ENCODE measurements around the gene USH2A.

Gene USH2A

DNA sequence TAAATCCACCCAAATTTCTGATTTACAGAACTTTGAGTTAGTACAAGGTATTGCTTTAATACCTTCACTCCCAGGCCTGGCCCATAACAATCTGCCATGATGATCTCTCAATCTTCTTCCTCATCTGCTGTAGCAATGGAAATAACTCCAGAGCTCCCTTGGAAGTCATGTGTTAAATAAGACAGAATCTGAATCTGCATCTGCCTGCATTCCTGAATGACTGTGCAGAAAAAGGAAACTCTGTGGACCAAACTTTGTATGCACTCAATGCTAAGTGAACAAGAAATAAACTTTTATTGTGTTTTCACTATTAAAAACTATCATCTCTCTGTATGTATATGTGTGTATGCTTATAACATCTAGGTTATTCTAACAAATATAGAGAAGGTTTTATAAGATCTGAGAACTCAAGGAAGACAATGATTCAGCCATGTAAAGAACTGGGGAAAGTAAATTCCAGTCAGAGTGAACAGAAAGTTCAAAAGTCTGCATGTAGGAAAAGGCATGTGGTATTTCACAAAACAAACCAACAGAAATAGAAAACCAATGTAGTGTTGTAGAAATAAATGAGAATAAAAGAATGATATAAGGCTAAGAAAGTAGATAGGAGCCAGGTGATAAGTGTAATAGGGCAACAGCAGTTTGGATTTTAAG is 390.2 kb downstream of the USH2A start:
- Histone ChIP-seq H4K20me1 (ENCODE audit: insufficient read depth, low read length) (no peaks in the 10 kb centered on the region), H2AFZ (ENCODE audit: low read depth, low read length) (no peak overlapping the region), H3K27me3 (ENCODE audit: insufficient read depth, low read length, poor library complexity) (no peaks in the 10 kb centered on the region), H3K9ac (ENCODE audit: low read depth, low read length) (no peak overlapping the region), H3K4me1 (ENCODE audit: insufficient read depth, low read length) (no peaks in the 10 kb centered on the region), H3K27ac (ENCODE audit: low read length) (no peak overlapping the region), H3K79me2 (ENCODE audit: insufficient read depth, low read length) (no peaks in the 10 kb centered on the region), H3K36me3 (ENCODE audit: insufficient read depth, low read length) (no peaks in the 10 kb centered on the region), H3K9me3 (ENCODE audit: insufficient read depth, low read length, severe bottlenecking) (no peaks in the 10 kb centered on the region), H3K4me2 (ENCODE audit: insufficient read depth, low read length) (no peak overlapping the region), H3K4me3 (ENCODE audit: low read depth in 1 of 2, low read length in 2 of 2) (no peak overlapping the region)
- DNase-seq (no peak), ATAC-seq (ENCODE audit: insufficient read depth, low read depth) (no peak)
- TF ChIP-seq, protein P1, sequence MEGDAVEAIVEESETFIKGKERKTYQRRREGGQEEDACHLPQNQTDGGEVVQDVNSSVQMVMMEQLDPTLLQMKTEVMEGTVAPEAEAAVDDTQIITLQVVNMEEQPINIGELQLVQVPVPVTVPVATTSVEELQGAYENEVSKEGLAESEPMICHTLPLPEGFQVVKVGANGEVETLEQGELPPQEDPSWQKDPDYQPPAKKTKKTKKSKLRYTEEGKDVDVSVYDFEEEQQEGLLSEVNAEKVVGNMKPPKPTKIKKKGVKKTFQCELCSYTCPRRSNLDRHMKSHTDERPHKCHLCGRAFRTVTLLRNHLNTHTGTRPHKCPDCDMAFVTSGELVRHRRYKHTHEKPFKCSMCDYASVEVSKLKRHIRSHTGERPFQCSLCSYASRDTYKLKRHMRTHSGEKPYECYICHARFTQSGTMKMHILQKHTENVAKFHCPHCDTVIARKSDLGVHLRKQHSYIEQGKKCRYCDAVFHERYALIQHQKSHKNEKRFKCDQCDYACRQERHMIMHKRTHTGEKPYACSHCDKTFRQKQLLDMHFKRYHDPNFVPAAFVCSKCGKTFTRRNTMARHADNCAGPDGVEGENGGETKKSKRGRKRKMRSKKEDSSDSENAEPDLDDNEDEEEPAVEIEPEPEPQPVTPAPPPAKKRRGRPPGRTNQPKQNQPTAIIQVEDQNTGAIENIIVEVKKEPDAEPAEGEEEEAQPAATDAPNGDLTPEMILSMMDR (IDR thresholded peaks at IDR 0.05; ENCODE audit: borderline replicate concordance, extremely low read depth, low read length, poor library complexity, severe bottlenecking), result no peak
- no peak for TF ChIP-seq EZH2 (IDR thresholded peaks at IDR 0.05; ENCODE audit: borderline replicate concordance, low read depth, low read length, severe bottlenecking)

DNA sequence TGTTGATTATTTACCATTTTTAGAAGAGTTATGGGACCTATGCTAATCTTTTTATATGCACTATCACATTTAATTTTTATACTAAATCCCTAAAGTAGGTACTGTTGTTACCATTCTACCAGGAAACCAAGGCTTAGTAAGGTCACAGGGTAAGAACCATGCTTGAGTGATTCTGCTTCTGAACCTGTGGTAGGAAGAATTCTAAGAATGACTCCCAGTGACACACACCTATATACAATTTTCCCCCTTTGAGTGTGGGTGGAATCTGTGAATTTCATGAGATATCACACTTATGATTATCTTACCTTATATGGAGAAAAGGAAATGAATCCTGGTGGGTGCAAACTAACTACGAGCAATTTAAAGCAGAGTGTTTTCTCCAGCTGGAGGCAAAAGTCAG is 391.0 kb downstream of the USH2A start:
- Histone ChIP-seq H4K20me1 (ENCODE audit: insufficient read depth, low read length) (no peaks in the 10 kb centered on the region), H3K9me3 (ENCODE audit: insufficient read depth, low read length, severe bottlenecking) (no peaks in the 10 kb centered on the region), H2AFZ (ENCODE audit: low read depth, low read length) (no peak overlapping the region), H3K4me2 (ENCODE audit: insufficient read depth, low read length) (no peak overlapping the region), H3K9ac (ENCODE audit: low read depth, low read length) (no peak overlapping the region), H3K79me2 (ENCODE audit: insufficient read depth, low read length) (no peaks in the 10 kb centered on the region), H3K36me3 (ENCODE audit: insufficient read depth, low read length) (no peaks in the 10 kb centered on the region), H3K4me1 (ENCODE audit: insufficient read depth, low read length) (no peaks in the 10 kb centered on the region), H3K4me3 (ENCODE audit: low read depth in 1 of 2, low read length in 2 of 2) (no peak overlapping the region), H3K27ac (ENCODE audit: low read length) (no peak overlapping the region), H3K27me3 (ENCODE audit: insufficient read depth, low read length, poor library complexity) (no peaks in the 10 kb centered on the region)
- TF ChIP-seq EZH2 (IDR thresholded peaks at IDR 0.05; ENCODE audit: borderline replicate concordance, low read depth, low read length, severe bottlenecking), result no peak
- TF ChIP-seq, protein P1 (IDR thresholded peaks at IDR 0.05; ENCODE audit: borderline replicate concordance, extremely low read depth, low read length, poor library complexity, severe bottlenecking), result no peak
- ATAC-seq (ENCODE audit: insufficient read depth, low read depth) (no peak), DNase-seq (no peak)

DNA sequence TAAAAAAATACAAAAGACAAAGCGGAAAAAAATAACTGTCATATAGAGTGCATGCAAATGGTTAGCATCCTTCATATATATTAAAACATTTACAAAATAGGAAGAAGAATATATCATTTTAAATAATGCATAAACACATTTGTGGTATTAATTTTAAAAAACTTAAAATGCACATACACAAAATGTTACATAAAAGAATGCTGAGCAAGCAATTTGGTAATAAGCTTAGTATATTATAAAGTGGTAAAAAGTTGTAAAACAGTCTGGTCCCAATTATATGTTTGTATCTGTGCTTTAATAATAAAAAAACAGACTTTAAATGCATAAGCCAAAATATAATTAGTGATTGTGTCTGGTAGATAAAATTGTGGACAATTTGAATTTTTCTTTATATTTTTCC is 394.6 kb downstream of the USH2A start:
- no peaks in the 10 kb centered on the region for H4K20me1 ChIP-seq (ENCODE audit: insufficient read depth, low read length)
- H3K4me2 ChIP-seq (ENCODE audit: insufficient read depth, low read length), result no peak overlapping the region
- no peaks in the 10 kb centered on the region for H3K4me1 ChIP-seq (ENCODE audit: insufficient read depth, low read length)
- H2AFZ ChIP-seq (ENCODE audit: low read depth, low read length), result no peak overlapping the region
- no peaks in the 10 kb centered on the region for H3K9me3 ChIP-seq (ENCODE audit: insufficient read depth, low read length, severe bottlenecking)
- H3K4me3 ChIP-seq (ENCODE audit: low read depth in 1 of 2, low read length in 2 of 2), result no peak overlapping the region
- no peak overlapping the region for H3K27ac ChIP-seq (ENCODE audit: low read length)
- H3K9ac ChIP-seq (ENCODE audit: low read depth, low read length), result no peak overlapping the region
- no peaks in the 10 kb centered on the region for H3K27me3 ChIP-seq (ENCODE audit: insufficient read depth, low read length, poor library complexity)
- no peaks in the 10 kb centered on the region for H3K36me3 ChIP-seq (ENCODE audit: insufficient read depth, low read length)
- ATAC-seq (ENCODE audit: insufficient read depth, low read depth), result no peak
- no peak for TF ChIP-seq EZH2 (IDR thresholded peaks at IDR 0.05; ENCODE audit: borderline replicate concordance, low read depth, low read length, severe bottlenecking)
- TF ChIP-seq, protein P1 (IDR thresholded peaks at IDR 0.05; ENCODE audit: borderline replicate concordance, extremely low read depth, low read length, poor library complexity, severe bottlenecking), result no peak
- no peaks in the 10 kb centered on the region for H3K79me2 ChIP-seq (ENCODE audit: insufficient read depth, low read length)
- no peak for DNase-seq

Data from DND-41 (cell line).